Cardiac septum (tissue), 1 donor: ENCODE measurements around the gene KIFC3. TPM values are rescaled to one million over a fixed set of nuclear protein-coding genes. Genes with fewer than 3 reads are reported as not detected.
"Not testable (repeated sequence)": the region's sequence is repeated elsewhere in the genome, so short reads cannot be mapped to it uniquely, and the experiment has no call there.

ENCODE experiments used
- DNase-seq: peaks from one replicate; pipeline ENCODE4 v3.0.0-alpha.2; 2020; ENCODE audit warnings: low spot score
- intact Hi-C: fragments of 100-400 bp; cut with DNase I; formaldehyde crosslinking; loops from one replicate; pipeline ENCODE4 v1.14.0; 2022
- total RNA-seq: library from RNA; stranded (reverse); fragmentation: NEBNext Ultra II Directional; extraction: Animal tissue kit (Norgen Biotek cat#: 25700); gene quantifications from one replicate; pipeline ENCODE4 v1.2.1, GENCODE V29; 2021
- donor health status: DM: no; HTN: no; CAD: no.

The KIFC3 gene
- total RNA-seq, 1 donor from 2014 or later, result 70.1 TPM

DNA sequence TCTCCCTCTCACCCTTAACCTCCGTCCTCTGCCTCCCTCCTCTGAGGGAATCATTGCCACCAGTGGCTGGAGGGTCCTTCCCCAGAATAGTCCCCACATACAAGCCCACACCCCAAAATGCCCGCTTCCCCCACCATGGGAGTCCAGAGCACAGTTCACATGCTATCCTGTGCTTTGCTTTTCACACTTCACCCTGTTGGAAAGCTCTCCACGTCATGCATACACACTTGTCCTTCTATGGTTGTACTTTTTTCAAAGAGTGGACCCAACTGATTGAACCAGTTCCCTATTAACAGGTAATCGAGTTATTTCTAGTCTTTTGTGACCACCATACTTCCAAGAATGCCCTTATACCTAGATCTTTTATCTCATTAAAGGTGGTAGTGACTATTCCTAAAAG lies 23.8 kb upstream of the KIFC3 start:
- no peak for DNase-seq
- intact Hi-C loops, result loop anchor here (5.0 kb wide), 1 partner anchor 39 kb away; no protein-coding TSS in a partner anchor

DNA sequence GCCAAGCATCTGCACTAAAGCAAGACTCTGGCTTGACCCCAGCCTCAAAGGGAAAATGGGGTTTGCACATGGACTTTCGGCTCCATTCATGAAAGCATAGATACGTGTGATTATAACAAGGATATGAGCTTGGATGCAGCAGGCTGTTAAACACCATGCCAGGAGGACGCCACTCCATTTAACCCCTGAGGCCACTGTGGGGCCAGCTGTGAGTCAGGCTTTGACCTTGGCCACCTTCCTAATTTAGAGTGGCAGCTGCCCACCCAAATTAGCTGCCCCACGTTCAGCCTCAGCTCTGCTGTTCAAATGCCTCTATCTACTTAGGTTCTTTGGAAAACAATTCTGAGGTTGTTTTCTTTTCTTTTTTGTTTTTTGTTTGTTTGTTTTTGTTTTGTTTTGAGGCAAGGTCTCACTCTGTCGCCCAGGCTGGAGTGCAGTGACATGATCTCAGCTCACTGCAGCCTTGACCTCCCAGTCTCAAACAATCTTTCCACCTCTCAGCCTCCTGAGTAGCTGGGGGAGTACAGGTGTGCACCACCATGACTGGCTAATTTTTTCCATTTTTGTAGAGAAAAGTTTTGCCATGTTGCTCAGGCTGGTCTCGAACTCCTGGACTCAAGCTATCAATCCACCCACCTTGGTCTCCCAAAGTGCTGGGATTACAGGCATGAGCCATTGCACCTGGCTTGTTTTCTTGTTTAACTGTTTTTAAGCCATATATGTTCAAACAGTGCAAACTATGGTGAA lies 23.2 kb upstream of the KIFC3 start:
- intact Hi-C loops, result loop anchor here (5.0 kb wide), 1 partner anchor 38 kb away; no protein-coding TSS in a partner anchor
- DNase-seq, result no peak

DNA sequence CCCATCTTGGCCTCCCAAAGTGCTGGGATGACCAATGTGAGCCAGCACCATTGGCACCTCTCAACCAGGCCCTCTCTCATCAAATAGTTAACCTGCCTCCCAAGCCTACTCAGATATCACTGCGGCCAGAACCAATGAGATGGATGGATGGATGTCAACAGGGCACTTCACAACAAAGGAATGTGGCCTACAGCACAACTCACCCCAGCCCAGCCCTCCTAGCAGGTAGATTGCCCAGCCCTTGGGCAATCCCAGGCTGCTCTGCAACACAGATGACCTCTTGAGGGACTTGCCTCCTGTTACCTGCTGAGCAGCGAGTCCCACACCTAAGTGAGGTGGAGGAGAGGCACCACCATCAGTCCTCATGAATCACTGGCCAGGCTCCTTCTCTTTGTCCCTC lies 22.6 kb upstream of the KIFC3 start:
- intact Hi-C loops, result loop anchor here (5.0 kb wide), 2 partner anchors 37 to 38 kb away; no protein-coding TSS in a partner anchor

DNA sequence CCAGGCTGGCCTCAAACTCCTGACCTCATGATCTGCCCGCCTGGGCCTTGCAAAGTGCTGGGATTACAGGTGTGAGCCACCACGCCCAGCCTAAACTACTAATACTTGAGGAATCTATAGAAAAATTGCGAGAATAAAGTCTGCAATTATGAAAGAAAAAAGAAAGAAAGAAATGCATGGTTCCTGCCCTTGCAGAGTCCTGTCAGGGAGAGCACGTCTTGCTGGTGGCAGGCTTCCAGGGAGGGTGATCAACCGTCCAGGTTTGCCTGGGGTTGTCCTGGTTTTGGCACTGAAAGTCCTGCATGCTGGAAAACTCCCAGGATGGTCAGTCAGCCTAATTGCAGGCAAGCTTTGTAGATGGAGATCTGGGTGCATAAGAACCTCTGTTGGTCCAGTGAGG lies 21.5 kb upstream of the KIFC3 start:
- DNase-seq, result no peak
- intact Hi-C loops, result loop anchor here (5.0 kb wide), 1 partner anchor 38 kb away; no protein-coding TSS in a partner anchor

More for the DNA sequence above, 22.6 kb upstream of the KIFC3 start:
- DNase-seq, result no peak

DNA sequence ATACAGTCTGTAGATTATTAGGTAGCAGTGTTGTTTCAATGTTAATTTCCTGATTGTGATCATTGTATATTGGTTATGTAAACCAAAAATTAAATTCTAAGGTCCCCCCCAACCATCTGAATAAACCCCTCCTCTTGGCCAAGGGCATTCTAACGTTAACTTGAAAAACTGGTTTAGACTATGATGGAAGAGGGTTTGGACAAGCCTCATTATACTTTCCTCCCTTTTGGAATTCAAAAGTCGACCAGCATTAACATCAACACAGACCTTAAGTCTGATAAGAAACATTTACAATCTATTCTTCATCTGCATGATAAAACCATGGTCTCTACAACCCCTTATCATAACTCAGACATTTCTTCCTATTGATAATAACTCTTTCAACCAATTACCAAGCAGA lies 20.6 kb upstream of the KIFC3 start:
- DNase-seq, result no peak
- intact Hi-C loops, result loop anchor here (5.0 kb wide), 1 partner anchor 39 kb away; no protein-coding TSS in a partner anchor

DNA sequence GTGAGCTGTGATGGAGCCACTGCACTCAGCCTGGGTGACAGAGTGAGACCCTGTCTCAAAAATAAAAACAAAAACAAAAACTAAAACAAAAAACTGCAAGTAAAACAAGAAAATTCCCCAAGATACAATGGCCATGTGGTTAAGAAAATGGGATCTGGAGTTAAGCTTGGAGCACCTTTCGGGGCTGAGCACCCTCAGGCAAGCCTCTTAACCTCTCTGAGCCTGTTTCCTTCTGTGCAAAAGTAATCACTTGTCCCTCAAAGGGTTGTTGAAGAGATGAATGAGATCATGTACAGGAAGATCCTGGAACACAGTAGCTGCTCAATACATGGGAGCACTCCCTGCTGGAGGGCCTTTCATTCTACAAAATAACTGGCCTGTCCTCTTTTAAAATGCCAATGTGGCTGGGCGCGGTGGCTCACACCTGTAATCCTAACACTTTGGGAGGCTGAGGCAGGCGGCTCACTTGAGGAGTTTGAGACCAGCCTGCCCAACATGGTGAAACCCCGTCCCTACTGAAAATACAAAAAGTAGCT lies 19.8 kb upstream of the KIFC3 start:
- DNase-seq, result no peak
- intact Hi-C loops, result loop anchor here (5.0 kb wide), 1 partner anchor 40 kb away; no protein-coding TSS in a partner anchor

DNA sequence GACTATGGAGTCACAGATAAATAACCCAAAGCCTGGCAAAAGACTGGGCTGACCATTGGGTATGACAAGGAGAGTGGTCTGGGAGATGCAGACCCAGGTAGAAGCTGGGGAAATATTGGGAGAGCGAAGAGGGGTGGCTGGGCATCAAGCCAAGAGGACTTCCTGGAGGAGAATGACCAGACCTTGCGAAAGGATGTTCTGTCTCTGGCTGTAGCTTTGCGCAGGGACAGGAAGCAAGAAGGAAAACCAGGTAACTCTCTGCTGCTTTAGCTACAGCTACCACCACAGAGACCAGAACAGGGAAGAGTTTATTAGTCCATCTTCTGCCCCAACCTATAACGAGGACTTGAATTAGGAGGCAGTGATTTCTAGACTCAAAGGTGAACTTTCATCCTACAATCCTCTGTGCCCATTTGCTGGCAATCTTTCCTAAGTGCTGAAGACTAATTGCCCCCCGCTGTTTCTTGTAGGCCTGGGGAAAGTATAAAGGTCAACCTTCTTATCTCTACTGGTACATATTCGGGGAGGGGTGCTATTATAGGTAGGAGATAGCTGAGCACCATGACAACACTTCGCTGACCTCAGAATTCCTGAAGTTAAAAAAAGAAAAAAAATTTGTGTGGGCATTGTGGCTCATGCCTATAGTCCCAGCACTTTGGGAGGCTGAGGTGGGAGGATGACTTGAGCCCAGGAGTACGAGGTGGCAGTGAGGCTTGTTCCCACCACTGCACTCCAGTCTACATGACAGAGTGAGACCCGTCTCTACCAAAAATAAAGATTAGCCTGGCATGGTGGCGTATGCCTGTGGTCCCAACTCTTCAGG lies 19.1 kb upstream of the KIFC3 start:
- intact Hi-C loops, result loop anchor here (5.0 kb wide), 1 partner anchor 41 kb away; no protein-coding TSS in a partner anchor

DNA sequence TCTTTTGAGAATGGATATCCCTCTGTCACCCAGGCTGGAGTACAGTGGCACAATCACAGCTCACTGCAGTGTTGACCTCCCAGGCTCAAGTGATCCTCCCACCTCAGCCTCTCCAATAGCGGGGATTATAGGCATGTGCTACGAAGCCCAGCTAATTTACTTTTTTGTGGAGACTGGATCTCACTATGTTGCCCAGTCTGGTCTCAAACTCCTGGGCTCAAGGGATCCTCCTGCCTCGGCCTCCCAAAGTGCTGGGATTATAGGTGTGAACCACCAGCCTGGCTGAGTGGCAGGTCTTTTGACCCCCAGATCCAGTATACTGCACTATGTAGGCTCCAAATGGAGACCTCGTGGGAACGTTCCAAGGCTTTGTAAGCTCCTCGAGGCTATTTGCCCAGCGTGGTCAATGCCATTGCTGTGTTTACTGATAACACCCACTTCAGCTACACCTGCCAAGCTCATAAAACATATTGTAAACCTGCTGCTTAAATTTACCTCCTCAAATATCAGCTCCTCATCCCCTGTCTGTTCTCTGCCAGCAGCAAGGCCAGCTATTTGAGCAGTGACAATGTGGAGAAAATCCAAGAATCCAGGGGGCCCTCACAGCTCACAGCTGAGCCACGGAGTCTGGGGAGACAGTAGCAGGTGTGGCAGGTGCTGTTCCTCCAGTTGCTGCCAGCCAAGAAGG lies 16.2 kb upstream of the KIFC3 start:
- no peak for DNase-seq
- intact Hi-C loops, result no loop called here

More for the DNA sequence above, 19.1 kb upstream of the KIFC3 start:
- DNase-seq, result no peak

DNA sequence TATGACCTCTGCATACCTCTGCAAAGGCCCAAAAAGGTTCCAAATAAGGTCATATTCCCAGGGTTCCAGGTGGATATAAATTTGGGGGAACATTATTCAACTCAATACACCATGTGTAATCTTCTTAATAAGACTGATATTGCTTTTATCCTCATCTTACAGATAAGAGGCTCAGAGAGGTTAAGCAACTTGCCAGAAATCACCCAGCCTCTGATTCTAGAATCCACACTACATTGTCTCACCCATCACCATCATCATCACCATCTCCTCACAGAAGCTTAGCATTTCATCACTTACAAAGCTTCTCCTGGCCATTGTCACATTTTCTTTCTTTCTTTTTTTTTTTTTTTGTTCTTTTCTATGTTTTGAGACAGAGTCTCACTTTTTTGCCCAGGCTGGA lies 15.4 kb upstream of the KIFC3 start:
- DNase-seq, result no peak
- intact Hi-C loops, result no loop called here

DNA sequence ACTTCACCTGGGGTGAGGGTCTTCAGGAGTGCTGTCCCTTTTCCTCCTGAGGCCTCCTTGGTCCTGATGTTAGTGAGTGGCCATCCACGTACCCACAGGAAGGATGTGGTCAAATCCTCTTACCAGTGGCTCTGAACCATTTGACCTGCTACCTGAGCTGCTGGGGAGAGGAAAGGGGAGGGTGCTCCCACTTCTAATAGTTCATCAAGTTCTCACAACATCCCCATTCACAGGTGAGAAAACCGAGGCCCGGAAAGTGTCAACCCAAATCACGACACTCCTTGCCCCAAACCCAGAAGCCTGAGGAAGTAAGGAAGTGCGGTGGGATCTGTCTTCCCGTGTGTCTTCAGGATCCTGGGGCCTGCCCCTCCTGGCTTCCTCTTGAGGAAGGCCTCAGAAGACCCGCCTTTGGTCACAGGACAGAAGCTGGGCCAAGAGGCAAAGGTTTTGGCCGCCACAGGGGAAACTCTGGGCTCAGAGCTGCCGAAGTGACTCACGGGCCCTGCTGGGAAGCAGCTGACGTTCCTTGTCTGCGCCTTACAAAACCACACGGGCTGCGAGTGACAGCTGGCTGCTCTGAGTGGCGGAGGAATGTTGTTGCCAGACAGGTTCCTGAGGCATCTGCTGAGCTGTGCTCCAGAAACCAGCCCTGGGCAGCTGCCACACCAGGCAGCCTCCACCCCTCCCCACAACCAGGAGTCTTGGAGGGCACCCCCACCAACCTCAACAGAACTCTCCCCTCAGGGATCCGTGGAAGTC lies 13.9 kb upstream of the KIFC3 start:
- intact Hi-C loops, result no loop called here
- peak; percentile 94 for DNase-seq

DNA sequence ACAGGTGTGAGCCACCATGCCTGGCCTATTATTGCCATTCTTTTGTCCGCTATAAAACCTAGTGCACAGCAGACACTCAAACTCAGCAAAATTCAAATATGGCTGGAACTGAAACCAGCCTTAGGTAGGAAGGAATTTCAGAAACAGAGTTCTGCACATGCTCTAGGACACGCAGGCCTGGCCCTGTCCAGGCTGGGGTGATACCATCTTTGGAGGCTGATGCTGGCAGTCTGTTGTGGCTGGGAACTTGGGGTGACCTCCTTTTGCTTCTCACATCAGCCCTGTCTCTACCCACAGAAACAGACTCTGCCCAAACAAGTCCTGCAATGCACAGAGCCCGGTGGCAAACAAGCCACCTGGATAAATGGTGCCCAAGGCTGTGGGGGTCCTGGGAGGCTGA lies 12.6 kb upstream of the KIFC3 start:
- DNase-seq, result no peak
- intact Hi-C loops, result no loop called here

DNA sequence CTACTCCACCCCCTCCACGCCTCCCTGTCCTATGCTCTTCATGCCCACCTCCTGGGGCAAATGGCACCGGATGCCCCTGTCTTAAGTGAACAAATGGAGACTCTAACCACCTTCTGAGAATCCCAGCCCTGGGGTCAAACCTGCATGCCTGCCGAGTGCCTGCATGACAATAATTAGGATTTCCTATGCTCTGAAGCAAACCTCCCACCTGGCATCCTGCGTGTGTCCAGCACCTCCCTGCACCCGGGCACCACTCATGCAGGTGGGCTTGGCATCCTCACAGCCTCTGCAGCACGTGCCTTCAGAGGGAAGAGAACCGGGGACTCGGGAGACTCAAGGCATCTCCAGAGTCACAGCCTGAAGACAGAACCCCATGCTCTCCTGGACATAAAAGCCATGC lies 11.2 kb upstream of the KIFC3 start:
- intact Hi-C loops, result no loop called here
- no peak for DNase-seq

DNA sequence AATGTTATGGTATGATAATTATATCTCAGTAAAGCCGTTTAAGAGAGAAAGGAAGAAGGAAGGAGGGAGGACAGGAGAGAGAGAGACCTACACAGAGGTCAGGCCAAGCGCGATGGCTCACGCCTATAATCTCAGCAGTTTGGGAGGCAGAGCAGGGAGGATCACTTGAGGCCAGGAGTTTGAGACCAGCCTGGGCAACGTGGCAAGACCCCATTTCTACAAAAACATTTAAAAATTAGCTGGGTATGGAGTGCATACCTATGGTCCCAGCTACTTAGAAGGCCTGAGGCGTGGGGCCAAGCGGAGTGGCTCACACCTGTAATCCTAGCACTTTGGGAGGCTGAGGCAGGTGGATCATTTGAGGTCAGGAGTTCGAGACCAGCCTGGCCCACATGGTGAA lies 9.0 kb upstream of the KIFC3 start:
- DNase-seq, intact Hi-C loops: not testable (repeated sequence)

DNA sequence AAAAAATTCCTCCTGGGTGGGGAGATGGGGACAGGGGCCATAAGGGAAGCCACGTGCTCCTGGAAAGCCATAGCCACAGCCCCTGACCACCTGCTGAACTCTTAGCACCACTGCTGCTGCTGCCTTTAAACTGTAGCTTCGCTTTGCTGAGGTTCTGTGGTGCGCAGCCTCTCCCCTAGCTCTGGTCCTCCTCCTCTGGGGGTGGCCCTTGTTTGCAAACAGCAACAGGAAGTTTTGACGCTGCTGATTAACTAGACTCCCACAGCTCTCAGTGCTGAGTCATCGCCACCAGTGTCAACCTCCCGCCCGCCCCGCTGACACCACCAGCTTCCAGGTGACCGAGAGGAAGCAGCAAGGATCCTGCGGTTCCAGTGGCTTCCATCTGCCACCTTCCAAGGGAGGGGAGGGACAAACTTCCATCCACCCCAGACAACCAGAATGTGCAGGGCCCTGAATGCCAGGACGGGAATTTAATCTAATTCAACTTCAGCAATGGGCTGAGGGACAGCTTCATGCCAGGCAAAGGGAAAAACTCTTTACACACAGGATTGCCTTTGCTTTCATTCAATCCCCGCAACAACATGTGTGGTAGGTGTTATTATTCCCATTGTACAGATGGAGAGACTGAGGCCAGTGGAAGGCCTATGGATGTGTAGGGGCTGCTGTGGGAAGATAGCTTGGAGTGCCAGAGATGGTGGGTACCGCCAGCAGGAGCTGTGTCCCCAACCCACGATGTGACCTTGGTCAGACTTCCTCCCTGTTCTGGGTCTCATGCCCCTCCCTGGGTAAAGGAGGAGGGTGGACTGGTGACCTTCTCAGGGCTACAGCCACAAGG lies 8.1 kb upstream of the KIFC3 start:
- DNase-seq, result peak; percentile 96

DNA sequence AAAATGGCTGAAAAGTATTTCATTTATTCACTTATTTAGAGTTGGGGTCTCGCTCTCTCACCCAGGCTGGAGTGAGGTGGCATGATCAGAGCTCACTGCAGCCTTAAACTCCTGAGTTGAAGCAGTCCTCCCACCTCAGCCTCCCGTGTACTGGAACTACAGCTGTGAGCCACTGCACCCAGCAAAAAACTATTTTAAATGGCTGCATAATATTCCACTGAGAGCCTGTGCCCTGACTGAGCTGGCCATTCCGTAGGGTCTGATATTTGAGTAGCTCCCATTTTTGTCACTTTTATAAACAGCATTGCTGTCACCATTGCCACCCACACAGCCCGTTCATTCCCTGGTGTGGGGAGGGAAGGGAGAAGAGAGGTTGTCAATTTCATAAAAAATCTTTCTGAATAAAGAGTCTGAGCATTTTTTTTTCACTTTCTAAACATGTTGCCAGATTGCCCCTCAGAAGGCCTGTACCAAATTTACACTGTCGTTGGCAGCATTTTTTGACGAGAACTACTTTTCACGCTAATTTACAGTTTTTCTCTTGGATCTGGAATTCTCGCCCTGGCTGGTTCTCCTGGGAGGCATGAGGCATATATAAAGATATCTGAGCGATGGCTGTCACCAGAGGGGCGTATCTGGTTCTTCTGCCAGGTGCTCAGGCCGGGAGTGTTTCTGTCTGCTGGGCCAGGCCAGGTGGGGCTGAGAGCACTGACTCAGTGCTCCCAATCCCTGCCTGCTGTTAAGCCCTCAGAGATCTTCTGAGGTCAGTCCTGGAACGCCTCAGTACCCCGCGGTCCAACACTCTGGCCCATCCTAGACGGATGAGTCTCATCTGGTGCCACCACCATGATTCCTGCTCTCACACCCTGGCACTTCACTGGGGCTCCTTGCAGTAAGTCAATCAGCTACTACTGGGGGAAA lies 7.2 kb upstream of the KIFC3 start:
- DNase-seq, result no peak
- intact Hi-C loops, result loop anchor here (10.0 kb wide), 1 partner anchor 175 kb away; no protein-coding TSS in a partner anchor

More for the DNA sequence above, 8.1 kb upstream of the KIFC3 start:
- intact Hi-C loops, result no loop called here

DNA sequence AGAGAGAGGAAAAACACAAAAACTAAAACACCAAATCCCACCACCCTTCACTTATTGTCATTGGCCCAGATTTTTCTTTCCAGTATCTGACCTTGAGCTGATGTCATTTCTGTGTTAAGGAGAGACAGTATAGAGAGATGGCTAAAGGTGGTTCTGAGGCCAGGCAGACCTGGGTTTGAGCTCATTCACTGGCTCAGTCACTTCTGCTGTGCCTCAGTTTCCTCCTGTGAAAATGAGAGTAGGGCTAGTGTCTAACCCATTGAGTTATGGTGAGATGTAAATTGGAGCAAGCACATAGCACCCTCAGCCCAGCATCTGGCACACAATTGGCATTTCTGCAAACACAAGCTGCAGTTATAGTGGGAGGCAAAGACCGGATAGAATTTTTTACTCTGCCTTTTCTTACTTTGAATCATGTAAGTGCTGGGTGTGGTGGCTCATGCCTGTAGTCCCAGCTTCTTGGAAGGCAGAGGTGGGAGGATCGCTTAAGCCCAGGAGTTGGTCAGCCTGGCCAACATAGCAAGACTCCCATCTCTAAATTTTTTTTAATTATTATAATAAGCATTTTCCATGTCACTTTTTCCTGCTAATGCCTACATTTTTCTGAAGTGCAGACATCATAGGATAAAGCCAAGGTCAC lies 6.4 kb upstream of the KIFC3 start:
- intact Hi-C loops, result loop anchor here (10.0 kb wide), 1 partner anchor 176 kb away; no protein-coding TSS in a partner anchor
- DNase-seq, result no peak
